IMR-90 (cell line): ENCODE measurements around the gene IL17F. TPM values are rescaled to one million over a fixed set of nuclear protein-coding genes. Genes with fewer than 3 reads are reported as not detected.
"Not testable (repeated sequence)": the region's sequence is repeated elsewhere in the genome, so short reads cannot be mapped to it uniquely, and the experiment has no call there.

Experiments used
- ATAC-seq: fragments of 200-7000 bp; cut with Tn5 transposase; 2 replicates; pipeline ENCODE4 v1.9.1; 2020; ENCODE audit warnings: low read depth, mild to moderate bottlenecking, moderate library complexity
- BruUV-seq: library from RNA; stranded (reverse); fragments of 400-500 nt; replicated peaks from 2 replicates; lab custom pipeline; 2021; lab: Mats Ljungman, UMichigan
- CTCF ChIA-PET: fragments of 300-600 bp; formaldehyde crosslinking; extraction: SDS; loops from one replicate; lab custom pipeline; 2021; ENCODE audit warnings: antibody characterized with exemption; lab: Yijun Ruan, JAX
- POLR2A ChIA-PET: fragments of 300-600 bp; sonication (Branson Sonifier 250); formaldehyde crosslinking; loops from one replicate; lab custom pipeline; 2022; ENCODE audit warnings: antibody characterized with exemption; ENCODE audit not compliant: unreplicated experiment; lab: Charles Lee
- DNase-seq: peaks from one replicate; pipeline ENCODE4 v3.0.0; 2013
- H2AFZ ChIP-seq: replicated peaks from 2 replicates; pipeline ENCODE3; 2013; ENCODE audit warnings: low read length, mild to moderate bottlenecking; ENCODE audit not compliant: poor library complexity
- H2AK5ac ChIP-seq: 2 replicates; pipeline ENCODE4 v1.6.1; 2013; ENCODE audit warnings: low read depth, low read length, inconsistent platforms
- H2AK9ac ChIP-seq: replicated peaks from 2 replicates; pipeline ENCODE3; 2013; ENCODE audit warnings: mild to moderate bottlenecking, low read depth, low read length, moderate library complexity; ENCODE audit not compliant: poor library complexity
- H2BK120ac ChIP-seq: 2 replicates; pipeline ENCODE4 v1.6.1; 2013; ENCODE audit warnings: low read depth, low read length, inconsistent platforms
- H2BK15ac ChIP-seq: 3 replicates; pipeline ENCODE4 v1.6.1; 2013; ENCODE audit warnings: low read depth, low read length, inconsistent platforms
- H2BK20ac ChIP-seq: 2 replicates; pipeline ENCODE4 v1.6.1; 2013; ENCODE audit warnings: low read depth, mild to moderate bottlenecking, inconsistent platforms, low read length, moderate library complexity
- H2BK5ac ChIP-seq: 2 replicates; pipeline ENCODE4 v1.6.1; 2013; ENCODE audit warnings: mild to moderate bottlenecking, low read depth, low read length, inconsistent platforms; ENCODE audit not compliant: poor library complexity, severe bottlenecking
- H3K14ac ChIP-seq: replicated peaks from 2 replicates; pipeline ENCODE4 v1.6.1; 2013; ENCODE audit warnings: low read depth, low read length, inconsistent platforms
- H3K18ac ChIP-seq: 2 replicates; pipeline ENCODE4 v1.6.1; 2013; ENCODE audit warnings: low read depth, low read length, control low read depth
- H3K23ac ChIP-seq: 2 replicates; pipeline ENCODE4 v1.6.1; 2013; ENCODE audit warnings: low read depth, low read length, inconsistent platforms
- H3K27ac ChIP-seq: 2 replicates; pipeline ENCODE4 v1.5.1; 2013; ENCODE audit warnings: mild to moderate bottlenecking, control low read depth, low read length; ENCODE audit not compliant: insufficient read depth
- H3K27me3 ChIP-seq: 2 replicates; pipeline ENCODE4 v1.6.1; 2013; ENCODE audit warnings: low read length; ENCODE audit not compliant: control insufficient read depth, insufficient read depth
- H3K36me3 ChIP-seq: 2 replicates; pipeline ENCODE4 v1.6.1; 2013; ENCODE audit warnings: low read length, mixed read lengths; ENCODE audit not compliant: control insufficient read depth, insufficient read depth
- H3K4ac ChIP-seq: 2 replicates; pipeline ENCODE4 v1.6.1; 2013; ENCODE audit warnings: low read depth, low read length, inconsistent platforms
- H3K4me1 ChIP-seq: 2 replicates; pipeline ENCODE4 v1.6.1; 2013; ENCODE audit warnings: low read length, mixed read lengths; ENCODE audit not compliant: control insufficient read depth, insufficient read depth
- H3K4me2 ChIP-seq: 2 replicates; pipeline ENCODE4 v1.6.1; 2013; ENCODE audit warnings: low read depth, mild to moderate bottlenecking, control low read depth, low read length, moderate library complexity
- H3K4me3 ChIP-seq: 2 replicates; pipeline ENCODE4 v1.5.1; 2013; ENCODE audit warnings: low read depth, mild to moderate bottlenecking, control low read depth, low read length, moderate library complexity; ENCODE audit not compliant: insufficient read depth
- H3K56ac ChIP-seq: 2 replicates; pipeline ENCODE4 v1.6.1; 2013; ENCODE audit warnings: low read length, inconsistent platforms; ENCODE audit not compliant: insufficient read depth; ENCODE audit errors: extremely low read depth
- H3K79me1 ChIP-seq, 2 experiments: 2 replicates each; pipeline ENCODE4 v1.6.1; 2013; ENCODE audit warnings: low read length in 2 of 2, inconsistent platforms in 1 of 2, low read depth in 1 of 2
- H3K9ac ChIP-seq: 2 replicates; pipeline ENCODE4 v1.6.1; 2013; ENCODE audit warnings: low read depth, low read length, control low read depth
- H3K9me1 ChIP-seq: 2 replicates; pipeline ENCODE4 v1.6.1; 2013; ENCODE audit warnings: low read length, inconsistent platforms; ENCODE audit not compliant: insufficient read depth
- H3K9me3 ChIP-seq: 2 replicates; pipeline ENCODE4 v1.6.1; 2013; ENCODE audit warnings: low read length; ENCODE audit not compliant: control insufficient read depth, insufficient read depth
- H4K20me1 ChIP-seq: 2 replicates; pipeline ENCODE4 v1.6.1; 2013; ENCODE audit warnings: low read length, inconsistent platforms; ENCODE audit not compliant: insufficient read depth
- H4K5ac ChIP-seq: 2 replicates; pipeline ENCODE4 v1.6.1; 2013; ENCODE audit warnings: mild to moderate bottlenecking, low read depth, low read length, control low read depth
- H4K8ac ChIP-seq, 2 experiments: 2 replicates each; pipeline ENCODE4 v1.6.1; 2013; ENCODE audit warnings: low read depth in 2 of 2, low read length in 2 of 2, control low read depth in 1 of 2, inconsistent platforms in 1 of 2
- H4K91ac ChIP-seq: 2 replicates; pipeline ENCODE4 v1.6.1; 2013; ENCODE audit warnings: low read depth, low read length, inconsistent platforms; ENCODE audit not compliant: insufficient read depth
- BHLHE40 ChIP-seq: fragments of 150-350 bp; IDR thresholded peaks from 2 replicates; pipeline ENCODE4 v1.6.1; 2016; ENCODE audit warnings: mild to moderate bottlenecking, low read depth, low read length
- NFE2L2 ChIP-seq: fragments of 150-350 bp; IDR thresholded peaks from 2 replicates; pipeline ENCODE4 v1.6.1; 2016; ENCODE audit warnings: low read depth, mild to moderate bottlenecking, low read length
- RCOR1 ChIP-seq: IDR thresholded peaks from 2 replicates; pipeline ENCODE4 v1.6.1; 2012; ENCODE audit warnings: mild to moderate bottlenecking, low read length, improper control_type of control experiment; ENCODE audit not compliant: insufficient replicate concordance
- WGBS, 2 experiments: methylation state at CpG; one replicate each; pipeline versions ENCODE4 v1.1.5 to v1.1.7; 2013; ENCODE audit warnings: missing lambda C conversion rate in 2 of 2; ENCODE audit not compliant: insufficient read length in 1 of 2; ENCODE audit errors: extremely low coverage in 2 of 2; 5-methylcytosine and 5-hydroxymethylcytosine counted together
- dilution Hi-C: fragments of 300-500 bp; cut with HindIII; formaldehyde crosslinking; loops from one replicate; pipeline ENCODE4 v1.14.3; 2018; ENCODE audit warnings: low sequenced_read_pairs; ENCODE audit not compliant: unreplicated experiment
- in situ Hi-C: fragments of 300-500 bp; cut with MboI; formaldehyde crosslinking; loops from 3 replicates; pipeline ENCODE4 v1.14.3; 2019; ENCODE audit warnings: low sequenced_read_pairs, inconsistent platforms, mixed read lengths
- intact Hi-C: fragments of 100-400 bp; cut with micrococcal nuclease; formaldehyde crosslinking; loops from 2 replicates; pipeline ENCODE4 v1.10.0; 2022
- polyA plus RNA-seq, 3 experiments: library from polyadenylated mRNA; depleted of rRNA; stranded (reverse); fragments of >200 nt; gene quantifications; 2 replicates each; pipeline ENCODE4 v1.2.3, GENCODE V29; 2012; ENCODE audit warnings: low replicate concordance in 1 of 3
- total RNA-seq: library from RNA; depleted of rRNA; stranded (reverse); fragments of >200 nt; gene quantifications from 2 replicates; pipeline ENCODE4 v1.2.3, GENCODE V29; 2012
- TF ChIP-seq, protein P1 (sequence below): fragments of 150-350 bp; IDR thresholded peaks from 2 replicates; pipeline ENCODE4 v1.6.1; 2017; ENCODE audit warnings: mild to moderate bottlenecking, antibody characterized with exemption, low read length, low read depth

The IL17F gene
- total and polyA plus RNA-seq, 2 of the 4 experiments (the other 2 are of a cell fraction) = not detected

DNA sequence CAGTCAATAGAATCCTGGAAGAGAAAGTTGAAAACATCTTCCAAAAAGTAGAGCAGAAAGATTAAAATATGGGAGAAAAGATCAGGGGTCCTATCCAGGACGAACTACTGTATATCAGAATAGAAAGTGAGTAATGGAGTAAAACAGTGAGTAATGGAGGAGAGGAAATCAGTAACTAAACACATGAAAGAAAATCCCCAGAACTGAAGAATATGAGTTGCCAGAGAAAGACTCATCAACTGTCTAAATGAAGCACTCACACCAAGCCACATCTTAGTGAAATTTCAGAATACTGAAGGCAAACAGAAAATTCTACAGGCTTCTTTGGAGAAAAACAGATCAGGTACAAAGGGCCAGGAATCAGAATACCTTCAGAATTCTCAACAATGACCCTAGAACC lies 43.3 kb downstream of the IL17F start:
- Histone ChIP-seq H3K27me3 (no peaks in the 10 kb centered on the region), H3K23ac (no peak overlapping the region), H4K8ac (no peak overlapping the region), H2AK9ac (no peak overlapping the region), H3K4ac (no peak overlapping the region), H3K9me3 (peaks cover 3% of the 10 kb centered on the region; the same call in 1 of the 2 replicates), H3K4me1 (no peaks in the 10 kb centered on the region), H3K9me1 (no peaks in the 10 kb centered on the region), H3K4me2 (no peak overlapping the region), H3K9ac (no peak overlapping the region), H2BK120ac (no peak overlapping the region), H2AK5ac (no peak overlapping the region), H4K91ac (no peak overlapping the region), H2BK15ac (no peak overlapping the region), H3K36me3 (no peaks in the 10 kb centered on the region), H3K18ac (no peak overlapping the region), H4K20me1 (no peaks in the 10 kb centered on the region), H3K14ac (no peak overlapping the region), H3K56ac (no peak overlapping the region), H3K79me1 (no peaks in the 10 kb centered on the region), H3K27ac (no peak overlapping the region), H4K5ac (no peak overlapping the region), H2BK20ac (no peak overlapping the region), H3K4me3 (no peak overlapping the region), H2AFZ (no peak overlapping the region), H2BK5ac (no peak overlapping the region)
- dilution Hi-C loops = no loop called here
- no TSS peak for BruUV-seq
- in situ Hi-C loops = no loop called here
- ATAC-seq (no peak), DNase-seq (no peak)
- WGBS, 2 experiments = no CpG with 5 or more reads among the region's 1 CpG
- no peak for TF ChIP-seq RCOR1
- no peak for TF ChIP-seq BHLHE40
- TF ChIP-seq, protein P1, sequence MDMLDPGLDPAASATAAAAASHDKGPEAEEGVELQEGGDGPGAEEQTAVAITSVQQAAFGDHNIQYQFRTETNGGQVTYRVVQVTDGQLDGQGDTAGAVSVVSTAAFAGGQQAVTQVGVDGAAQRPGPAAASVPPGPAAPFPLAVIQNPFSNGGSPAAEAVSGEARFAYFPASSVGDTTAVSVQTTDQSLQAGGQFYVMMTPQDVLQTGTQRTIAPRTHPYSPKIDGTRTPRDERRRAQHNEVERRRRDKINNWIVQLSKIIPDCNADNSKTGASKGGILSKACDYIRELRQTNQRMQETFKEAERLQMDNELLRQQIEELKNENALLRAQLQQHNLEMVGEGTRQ = no peak
- TF ChIP-seq NFE2L2 = no peak
- POLR2A ChIA-PET = no interaction called here
- CTCF ChIA-PET = no interaction called here
- intact Hi-C loops = no loop called here

DNA sequence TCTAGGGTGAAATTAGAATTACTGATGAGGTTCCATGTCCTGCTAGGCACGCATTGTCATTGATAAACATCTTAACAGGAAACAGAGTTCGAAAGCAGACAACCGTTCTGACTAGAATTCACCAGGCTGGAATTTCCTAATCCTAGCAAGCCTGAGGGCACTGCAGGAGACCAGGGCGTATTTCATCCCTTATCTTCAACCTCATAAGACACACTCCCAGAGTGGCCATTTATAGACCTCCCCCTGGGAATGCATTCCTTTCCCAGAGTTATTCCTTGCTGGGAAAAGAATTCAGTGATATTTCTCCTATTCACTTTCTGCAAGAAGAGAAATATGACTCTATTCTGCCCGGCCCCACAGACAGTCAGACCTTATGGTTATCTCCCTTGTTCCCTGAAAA lies 44.2 kb downstream of the IL17F start:
- dilution Hi-C loops, H3K27me3 ChIP-seq, H3K79me1 ChIP-seq, H3K4me2 ChIP-seq, DNase-seq, H4K91ac ChIP-seq, H3K4ac ChIP-seq, POLR2A ChIA-PET, CTCF ChIA-PET, H4K5ac ChIP-seq, H3K9ac ChIP-seq, H3K9me3 ChIP-seq, H3K56ac ChIP-seq, H4K20me1 ChIP-seq, H2BK5ac ChIP-seq, H2BK20ac ChIP-seq, BruUV-seq, ATAC-seq, intact Hi-C loops, in situ Hi-C loops, H2AFZ ChIP-seq, H2BK120ac ChIP-seq, H3K9me1 ChIP-seq, H3K27ac ChIP-seq, H3K36me3 ChIP-seq, H4K8ac ChIP-seq, H3K4me3 ChIP-seq, H3K14ac ChIP-seq, H2AK9ac ChIP-seq, H3K23ac ChIP-seq, H2BK15ac ChIP-seq, H2AK5ac ChIP-seq, H3K18ac ChIP-seq, H3K4me1 ChIP-seq: not testable (repeated sequence)
- 80% methylated on average over 1 of the region's 5 CpGs; no CpG with 5 or more reads in 1 of the 2 experiments for WGBS, 2 experiments
